A549 (cell line): ENCODE data around the gene MRPL51. TPM values are rescaled to one million over a fixed set of nuclear protein-coding genes. Genes with fewer than 3 reads are reported as not detected.
A peak's percentile ranks its signal among the peaks of the same experiment; 100 is the strongest.

ENCODE experiments used
- ATAC-seq, 2 experiments: fragments of 200-7000 bp in 1 of 2; fragments of >200 bp in 1 of 2; cut with Nextera tagmentation in 1 of 2; cut with Tn5 transposase in 1 of 2; 3 replicates each; pipeline versions ENCODE4 v1.8.0 to v1.9.1; 2018 to 2020; ENCODE audit warnings: mild to moderate bottlenecking in 1 of 2, moderate library complexity in 1 of 2
- CTCF ChIA-PET: fragments of 300-600 bp; sonication (Branson Sonifier 250); formaldehyde crosslinking; extraction: SDS; loops from one replicate; lab custom pipeline; 2021; ENCODE audit warnings: antibody characterized with exemption, inconsistent platforms; lab: Yijun Ruan, JAX
- POLR2A ChIA-PET: fragments of 350-600 bp; formaldehyde crosslinking; extraction: SDS; loops from one replicate; lab custom pipeline; 2021; ENCODE audit warnings: antibody characterized with exemption, inconsistent platforms; lab: Yijun Ruan, JAX
- DNase-seq, 2 experiments: peaks; one replicate each; pipeline versions ENCODE4 v3.0.0 to v3.0.0-alpha.2; 2011 to 2016; ENCODE audit warnings: low read depth in 1 of 2, low spot score in 1 of 2
- FAIRE-seq: peaks from 2 replicates; lab custom pipeline; 2011; peaks lifted over from hg19 to GRCh38; lab: Jason Lieb, UNC
- H3K27ac ChIP-seq, 2 experiments: fragments of >200 bp; sonication (Bioruptor Twin); formaldehyde crosslinking; 3 replicates each; pipeline ENCODE4 v1.5.1; 2016 to 2017
- H3K4me1 ChIP-seq: fragments of >200 bp; sonication (Bioruptor Twin); formaldehyde crosslinking; 3 replicates; pipeline ENCODE4 v1.6.1; 2016
- H3K4me2 ChIP-seq: fragments of >200 bp; sonication (Bioruptor Twin); formaldehyde crosslinking; 3 replicates; pipeline ENCODE4 v1.6.1; 2016
- H3K4me3 ChIP-seq: fragments of >200 bp; sonication (Bioruptor Twin); formaldehyde crosslinking; 3 replicates; pipeline ENCODE4 v1.5.1; 2016
- H3K9me3 ChIP-seq: fragments of >200 bp; sonication (Bioruptor Twin); formaldehyde crosslinking; 3 replicates; pipeline ENCODE4 v1.6.1; 2016
- CBX2 ChIP-seq: fragments of 200-600 bp; sonication (generic); IDR thresholded peaks from 2 replicates; pipeline ENCODE4 v1.6.1; 2016; ENCODE audit warnings: low read depth, mild to moderate bottlenecking, borderline replicate concordance
- CBX8 ChIP-seq: fragments of 200-600 bp; sonication (generic); IDR thresholded peaks from 2 replicates; pipeline ENCODE4 v1.6.1; 2016
- CEBPB ChIP-seq, 2 experiments: fragments of >200 bp in 1 of 2; sonication (Bioruptor Twin) in 1 of 2; formaldehyde crosslinking in 1 of 2; IDR thresholded peaks; 2 replicates each; pipeline ENCODE4 v1.6.1; 2012 to 2016
- CHD4 ChIP-seq: fragments of 200-600 bp; sonication (generic); IDR thresholded peaks from 2 replicates; pipeline ENCODE4 v1.6.1; 2016; ENCODE audit warnings: antibody characterized with exemption, mild to moderate bottlenecking, borderline replicate concordance
- EHF ChIP-seq: fragments of 250-450 bp; sonication (Bioruptor Pico); IDR thresholded peaks from 2 replicates; pipeline ENCODE4 v1.5.0; 2020; ENCODE audit warnings: mild to moderate bottlenecking
- EP300 ChIP-seq, 2 experiments: fragments of >200 bp; sonication (Bioruptor Twin); formaldehyde crosslinking; IDR thresholded peaks; 2 replicates in 1 of 2; 3 replicates in 1 of 2; pipeline ENCODE4 v1.6.1; 2016 to 2017
- ESRRA ChIP-seq: fragments of 150-350 bp; IDR thresholded peaks from 2 replicates; pipeline ENCODE4 v1.6.1; 2014; ENCODE audit warnings: mild to moderate bottlenecking, low read length, borderline replicate concordance
- FOSB ChIP-seq: fragments of 250-450 bp; sonication (Bioruptor Pico); IDR thresholded peaks from 2 replicates; pipeline ENCODE4 v1.5.0; 2020; ENCODE audit warnings: mild to moderate bottlenecking, moderate library complexity
- FOSL2 ChIP-seq, 2 experiments: fragments of 450-650 bp in 1 of 2; fragments of >200 bp in 1 of 2; sonication (Bioruptor Twin) in 1 of 2; formaldehyde crosslinking; IDR thresholded peaks; 2 replicates each; pipeline versions ENCODE4 v1.5.0 to v1.6.1; 2016 to 2020; ENCODE audit warnings: mild to moderate bottlenecking in 1 of 2, moderate library complexity in 1 of 2
- HDAC2 ChIP-seq: fragments of 200-600 bp; sonication (generic); IDR thresholded peaks from 2 replicates; pipeline ENCODE4 v1.6.1; 2016
- HOXA7 ChIP-seq: fragments of 250-450 bp; sonication (Bioruptor Pico); IDR thresholded peaks from 2 replicates; pipeline ENCODE4 v1.5.0; 2020; ENCODE audit warnings: mild to moderate bottlenecking, moderate library complexity
- HOXB13 ChIP-seq: fragments of 250-450 bp; sonication (Bioruptor Pico); IDR thresholded peaks from 2 replicates; pipeline ENCODE4 v1.5.0; 2020; ENCODE audit warnings: low read depth, mild to moderate bottlenecking, moderate library complexity
- KDM1A ChIP-seq: fragments of 200-600 bp; sonication (generic); IDR thresholded peaks from 2 replicates; pipeline ENCODE4 v1.6.1; 2016; ENCODE audit warnings: low read depth, mild to moderate bottlenecking
- NFE2L2 ChIP-seq: fragments of 150-350 bp; conservative IDR thresholded peaks from 2 replicates; pipeline ENCODE4 v1.6.1; 2014; ENCODE audit warnings: low read length
- PHF8 ChIP-seq: fragments of 200-600 bp; sonication (generic); IDR thresholded peaks from 2 replicates; pipeline ENCODE4 v1.6.1; 2016; ENCODE audit warnings: low read depth, mild to moderate bottlenecking, antibody characterized with exemption, moderate library complexity, borderline replicate concordance
- POLR2A ChIP-seq: IDR thresholded peaks from 2 replicates; pipeline ENCODE4 v1.6.1; 2012; ENCODE audit warnings: mild to moderate bottlenecking, low read length
- RARB ChIP-seq: fragments of 250-450 bp; sonication (Bioruptor Pico); IDR thresholded peaks from 2 replicates; pipeline ENCODE4 v1.8.0; 2021; ENCODE audit warnings: mild to moderate bottlenecking, moderate library complexity
- RCOR1 ChIP-seq: fragments of 150-350 bp; IDR thresholded peaks from 2 replicates; pipeline ENCODE4 v1.6.1; 2014; ENCODE audit warnings: antibody characterized with exemption, low read length, low read depth
- RFX5 ChIP-seq: fragments of 450-650 bp; IDR thresholded peaks from 2 replicates; pipeline ENCODE4 v1.7.1; 2014; ENCODE audit warnings: antibody characterized with exemption, mild to moderate bottlenecking, moderate library complexity
- SMC3 ChIP-seq: fragments of >200 bp; sonication (Bioruptor Twin); formaldehyde crosslinking; IDR thresholded peaks from 3 replicates; pipeline ENCODE4 v1.6.1; 2018; ENCODE audit warnings: inconsistent platforms
- ZC3H11A ChIP-seq: fragments of 450-650 bp; IDR thresholded peaks from 2 replicates; pipeline ENCODE4 v1.6.1; 2014; ENCODE audit warnings: antibody characterized with exemption, mild to moderate bottlenecking
- ZSCAN20 ChIP-seq: fragments of 250-450 bp; sonication (Bioruptor Pico); IDR thresholded peaks from 2 replicates; pipeline ENCODE4 v1.8.0; 2022; ENCODE audit warnings: mild to moderate bottlenecking, moderate library complexity
- WGBS: methylation state at CpG from one replicate; pipeline ENCODE4 v1.1.6; 2017; ENCODE audit errors: missing lambda C conversion rate; 5-methylcytosine and 5-hydroxymethylcytosine counted together
- polyA plus RNA-seq, 4 experiments: library from polyadenylated mRNA; depleted of rRNA in 3 of 4; stranded (reverse); fragments of >200 nt; fragmentation: RNase III in 1 of 4; extraction: RNeasy Plus Mini Kit Qiagen cat#74134 plus additional on column Dnase treatment in 1 of 4; gene quantifications; 2 replicates in 3 of 4; 3 replicates in 1 of 4; pipeline ENCODE4 v1.2.3, GENCODE V29; 2011 to 2017
- TF ChIP-seq, protein P1 (sequence below): fragments of 450-650 bp; IDR thresholded peaks from 2 replicates; pipeline ENCODE4 v1.6.1; 2014; ENCODE audit warnings: antibody characterized with exemption
- TF ChIP-seq, protein P2 (sequence below): IDR thresholded peaks from 2 replicates; pipeline ENCODE4 v1.6.1; 2012; ENCODE audit warnings: low read depth, borderline replicate concordance
- TF ChIP-seq, protein P3 (sequence below): fragments of 250-450 bp; sonication (Bioruptor Pico); IDR thresholded peaks from 2 replicates; pipeline ENCODE4 v1.5.0; 2021; ENCODE audit warnings: mild to moderate bottlenecking, moderate library complexity, borderline replicate concordance
- TF ChIP-seq, protein P4 (sequence below): IDR thresholded peaks from 2 replicates; pipeline ENCODE4 v1.6.1; 2012
- TF ChIP-seq, protein P5 (sequence below): IDR thresholded peaks from 2 replicates; pipeline ENCODE4 v1.6.1; 2012
- TF ChIP-seq, protein P6 (sequence below): fragments of >200 bp; sonication (Bioruptor Twin); formaldehyde crosslinking; IDR thresholded peaks from 3 replicates; pipeline ENCODE4 v1.6.1; 2016

MRPL51 gene
- polyA plus RNA-seq, 2 of the 4 experiments (the other 2 are of a cell fraction) = 272 to 337 TPM

DNA sequence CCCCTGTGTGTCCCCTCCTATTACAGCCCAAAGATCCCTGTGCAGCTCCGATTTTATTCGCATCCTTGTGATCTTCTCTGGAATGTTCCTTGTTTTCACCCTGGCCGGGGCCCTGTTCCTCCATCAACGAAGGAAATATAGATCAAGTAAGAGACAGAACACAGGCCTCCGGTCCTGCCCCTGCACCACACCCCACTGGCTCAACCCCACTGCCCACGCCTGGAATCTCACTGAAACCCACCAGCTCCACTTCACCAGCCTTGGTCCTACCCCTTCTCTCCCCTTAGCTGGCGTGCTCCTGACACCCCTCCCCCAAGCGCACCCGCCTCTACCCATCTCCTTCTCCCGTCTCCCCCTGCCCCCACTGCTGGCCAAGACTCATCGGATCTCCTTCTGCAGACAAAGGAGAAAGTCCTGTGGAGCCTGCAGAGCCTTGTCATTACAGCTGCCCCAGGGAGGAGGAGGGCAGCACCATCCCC lies 42.2 kb downstream of the MRPL51 start:
- H3K4me3 ChIP-seq = no peak overlapping the region
- peaks cover 21% of the 10 kb centered on the region for H3K4me1 ChIP-seq
- H3K4me2 ChIP-seq = peak overlapping the region; percentile 96; the same call in 2 of the 3 replicates
- TF ChIP-seq SMC3 (no peak), RFX5 (no peak), CEBPB (IDR thresholded peaks at IDR 0.05) (no peak), KDM1A (no peak), CBX8 (no peak), RARB (no peak), ESRRA (no peak), FOSB (CRISPR knock-in tag) (no peak), ZC3H11A (no peak), EHF (CRISPR knock-in tag) (no peak), HOXB13 (CRISPR knock-in tag) (no peak), EP300 (IDR thresholded peaks at IDR 0.05) (no peak), POLR2A (no peak), FOSL2 (IDR thresholded peaks at IDR 0.05) (no peak), FOSL2 (CRISPR knock-in tag; IDR thresholded peaks at IDR 0.05) (no peak)
- TF ChIP-seq, protein P1, sequence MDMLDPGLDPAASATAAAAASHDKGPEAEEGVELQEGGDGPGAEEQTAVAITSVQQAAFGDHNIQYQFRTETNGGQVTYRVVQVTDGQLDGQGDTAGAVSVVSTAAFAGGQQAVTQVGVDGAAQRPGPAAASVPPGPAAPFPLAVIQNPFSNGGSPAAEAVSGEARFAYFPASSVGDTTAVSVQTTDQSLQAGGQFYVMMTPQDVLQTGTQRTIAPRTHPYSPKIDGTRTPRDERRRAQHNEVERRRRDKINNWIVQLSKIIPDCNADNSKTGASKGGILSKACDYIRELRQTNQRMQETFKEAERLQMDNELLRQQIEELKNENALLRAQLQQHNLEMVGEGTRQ = no peak
- TF ChIP-seq, protein P2, sequence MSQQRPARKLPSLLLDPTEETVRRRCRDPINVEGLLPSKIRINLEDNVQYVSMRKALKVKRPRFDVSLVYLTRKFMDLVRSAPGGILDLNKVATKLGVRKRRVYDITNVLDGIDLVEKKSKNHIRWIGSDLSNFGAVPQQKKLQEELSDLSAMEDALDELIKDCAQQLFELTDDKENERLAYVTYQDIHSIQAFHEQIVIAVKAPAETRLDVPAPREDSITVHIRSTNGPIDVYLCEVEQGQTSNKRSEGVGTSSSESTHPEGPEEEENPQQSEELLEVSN = no peak
- ATAC-seq (no peak), DNase-seq (no peak), FAIRE-seq (no peak)
- H3K9me3 ChIP-seq = no peaks in the 10 kb centered on the region
- 95% methylated on average over 11 of the region's 11 CpGs for WGBS
- ChIA-PET CTCF (interaction anchor here (0.7 to 5.1 kb wide), 8 partner anchors 10 to 128 kb away, joined by 3 to 52 read pairs (median 6); no protein-coding TSS in a partner anchor), POLR2A (interaction anchor here (1.3 to 2.8 kb wide), 2 partner anchors 19 to 20 kb away, joined by 3 to 14 read pairs; partner anchors contain the start of gene VAMP1)
- peak overlapping the region; percentile 97 for H3K27ac ChIP-seq

DNA sequence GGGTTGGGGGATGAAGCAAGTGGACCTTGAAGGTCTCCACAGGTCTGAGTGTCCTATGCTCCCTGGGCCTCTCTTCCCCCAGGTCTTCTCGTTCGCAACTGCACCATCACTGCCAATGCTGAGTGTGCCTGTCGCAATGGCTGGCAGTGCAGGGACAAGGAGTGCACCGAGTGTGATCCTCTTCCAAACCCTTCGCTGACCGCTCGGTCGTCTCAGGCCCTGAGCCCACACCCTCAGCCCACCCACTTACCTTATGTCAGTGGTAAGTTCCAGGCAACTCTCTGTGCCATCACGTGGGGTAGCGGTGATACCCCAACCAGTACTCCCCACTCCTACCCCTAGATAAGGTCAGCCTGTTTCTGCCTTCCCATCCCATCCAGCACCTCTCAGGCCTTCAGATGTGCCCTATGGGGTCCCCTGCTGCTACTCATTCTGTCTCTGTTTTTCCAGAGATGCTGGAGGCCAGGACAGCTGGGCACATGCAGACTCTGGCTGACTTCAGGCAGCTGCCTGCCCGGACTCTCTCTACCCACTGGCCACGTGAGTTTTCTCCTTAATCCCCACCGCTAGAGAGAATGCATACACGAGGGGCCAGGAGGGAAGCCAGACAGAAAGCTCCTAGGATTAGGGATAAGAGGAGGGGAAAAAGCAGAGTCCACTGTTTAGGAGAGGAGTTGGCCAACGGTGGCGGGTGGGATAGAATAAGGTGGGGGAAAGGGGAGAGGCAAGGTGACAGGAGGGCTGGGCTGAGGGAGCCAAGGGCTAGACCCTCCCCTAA lies 42.8 kb downstream of the MRPL51 start:
- no peak overlapping the region for H3K4me3 ChIP-seq
- DNase-seq (no peak), FAIRE-seq (no peak), ATAC-seq (no peak)
- POLR2A ChIA-PET = interaction anchor here (1.3 kb wide), 1 partner anchor 20 kb away, joined by 3 read pairs; the partner anchor contains the start of gene VAMP1
- CTCF ChIA-PET = interaction anchor here (1.0 to 5.1 kb wide), 4 partner anchors 11 to 125 kb away, joined by 3 to 52 read pairs (median 6); no protein-coding TSS in a partner anchor
- H3K27ac ChIP-seq = peak overlapping the region; percentile 22 to 97; a peak in 3 of 6 replicates
- H3K9me3 ChIP-seq = no peaks in the 10 kb centered on the region
- H3K4me1 ChIP-seq = peaks cover 21% of the 10 kb centered on the region
- 96% methylated on average over 16 of the region's 16 CpGs for WGBS
- TF ChIP-seq, protein P3, sequence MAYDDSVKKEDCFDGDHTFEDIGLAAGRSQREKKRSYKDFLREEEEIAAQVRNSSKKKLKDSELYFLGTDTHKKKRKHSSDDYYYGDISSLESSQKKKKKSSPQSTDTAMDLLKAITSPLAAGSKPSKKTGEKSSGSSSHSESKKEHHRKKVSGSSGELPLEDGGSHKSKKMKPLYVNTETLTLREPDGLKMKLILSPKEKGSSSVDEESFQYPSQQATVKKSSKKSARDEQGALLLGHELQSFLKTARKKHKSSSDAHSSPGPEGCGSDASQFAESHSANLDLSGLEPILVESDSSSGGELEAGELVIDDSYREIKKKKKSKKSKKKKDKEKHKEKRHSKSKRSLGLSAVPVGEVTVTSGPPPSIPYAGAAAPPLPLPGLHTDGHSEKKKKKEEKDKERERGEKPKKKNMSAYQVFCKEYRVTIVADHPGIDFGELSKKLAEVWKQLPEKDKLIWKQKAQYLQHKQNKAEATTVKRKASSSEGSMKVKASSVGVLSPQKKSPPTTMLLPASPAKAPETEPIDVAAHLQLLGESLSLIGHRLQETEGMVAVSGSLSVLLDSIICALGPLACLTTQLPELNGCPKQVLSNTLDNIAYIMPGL (CRISPR knock-in tag) = no peak
- TF ChIP-seq PHF8 (no peak), FOSL2 (IDR thresholded peaks at IDR 0.05) (no peak), FOSL2 (CRISPR knock-in tag; IDR thresholded peaks at IDR 0.05) (no peak), HOXB13 (CRISPR knock-in tag) (no peak), CBX2 (no peak), RCOR1 (no peak), HOXA7 (CRISPR knock-in tag) (no peak), HDAC2 (no peak), CHD4 (no peak), KDM1A (no peak), NFE2L2 (no peak), ZSCAN20 (no peak), RFX5 (no peak)
- TF ChIP-seq, protein P4, sequence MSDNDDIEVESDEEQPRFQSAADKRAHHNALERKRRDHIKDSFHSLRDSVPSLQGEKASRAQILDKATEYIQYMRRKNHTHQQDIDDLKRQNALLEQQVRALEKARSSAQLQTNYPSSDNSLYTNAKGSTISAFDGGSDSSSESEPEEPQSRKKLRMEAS = no peak
- TF ChIP-seq, protein P1 = no peak
- TF ChIP-seq, protein P5, sequence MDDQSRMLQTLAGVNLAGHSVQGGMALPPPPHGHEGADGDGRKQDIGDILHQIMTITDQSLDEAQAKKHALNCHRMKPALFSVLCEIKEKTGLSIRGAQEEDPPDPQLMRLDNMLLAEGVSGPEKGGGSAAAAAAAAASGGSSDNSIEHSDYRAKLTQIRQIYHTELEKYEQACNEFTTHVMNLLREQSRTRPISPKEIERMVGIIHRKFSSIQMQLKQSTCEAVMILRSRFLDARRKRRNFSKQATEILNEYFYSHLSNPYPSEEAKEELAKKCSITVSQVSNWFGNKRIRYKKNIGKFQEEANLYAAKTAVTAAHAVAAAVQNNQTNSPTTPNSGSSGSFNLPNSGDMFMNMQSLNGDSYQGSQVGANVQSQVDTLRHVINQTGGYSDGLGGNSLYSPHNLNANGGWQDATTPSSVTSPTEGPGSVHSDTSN = no peak
- TF ChIP-seq, protein P6, sequence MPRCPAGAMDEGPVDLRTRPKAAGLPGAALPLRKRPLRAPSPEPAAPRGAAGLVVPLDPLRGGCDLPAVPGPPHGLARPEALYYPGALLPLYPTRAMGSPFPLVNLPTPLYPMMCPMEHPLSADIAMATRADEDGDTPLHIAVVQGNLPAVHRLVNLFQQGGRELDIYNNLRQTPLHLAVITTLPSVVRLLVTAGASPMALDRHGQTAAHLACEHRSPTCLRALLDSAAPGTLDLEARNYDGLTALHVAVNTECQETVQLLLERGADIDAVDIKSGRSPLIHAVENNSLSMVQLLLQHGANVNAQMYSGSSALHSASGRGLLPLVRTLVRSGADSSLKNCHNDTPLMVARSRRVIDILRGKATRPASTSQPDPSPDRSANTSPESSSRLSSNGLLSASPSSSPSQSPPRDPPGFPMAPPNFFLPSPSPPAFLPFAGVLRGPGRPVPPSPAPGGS = no peak
- TF ChIP-seq, all 56 proteins: peak for 0
- no peak overlapping the region for H3K4me2 ChIP-seq
